ENCODE measurements around the gene CGN.
A peak's percentile ranks its signal among the peaks of the same experiment; 100 is the strongest.

The CGN gene, protein sequence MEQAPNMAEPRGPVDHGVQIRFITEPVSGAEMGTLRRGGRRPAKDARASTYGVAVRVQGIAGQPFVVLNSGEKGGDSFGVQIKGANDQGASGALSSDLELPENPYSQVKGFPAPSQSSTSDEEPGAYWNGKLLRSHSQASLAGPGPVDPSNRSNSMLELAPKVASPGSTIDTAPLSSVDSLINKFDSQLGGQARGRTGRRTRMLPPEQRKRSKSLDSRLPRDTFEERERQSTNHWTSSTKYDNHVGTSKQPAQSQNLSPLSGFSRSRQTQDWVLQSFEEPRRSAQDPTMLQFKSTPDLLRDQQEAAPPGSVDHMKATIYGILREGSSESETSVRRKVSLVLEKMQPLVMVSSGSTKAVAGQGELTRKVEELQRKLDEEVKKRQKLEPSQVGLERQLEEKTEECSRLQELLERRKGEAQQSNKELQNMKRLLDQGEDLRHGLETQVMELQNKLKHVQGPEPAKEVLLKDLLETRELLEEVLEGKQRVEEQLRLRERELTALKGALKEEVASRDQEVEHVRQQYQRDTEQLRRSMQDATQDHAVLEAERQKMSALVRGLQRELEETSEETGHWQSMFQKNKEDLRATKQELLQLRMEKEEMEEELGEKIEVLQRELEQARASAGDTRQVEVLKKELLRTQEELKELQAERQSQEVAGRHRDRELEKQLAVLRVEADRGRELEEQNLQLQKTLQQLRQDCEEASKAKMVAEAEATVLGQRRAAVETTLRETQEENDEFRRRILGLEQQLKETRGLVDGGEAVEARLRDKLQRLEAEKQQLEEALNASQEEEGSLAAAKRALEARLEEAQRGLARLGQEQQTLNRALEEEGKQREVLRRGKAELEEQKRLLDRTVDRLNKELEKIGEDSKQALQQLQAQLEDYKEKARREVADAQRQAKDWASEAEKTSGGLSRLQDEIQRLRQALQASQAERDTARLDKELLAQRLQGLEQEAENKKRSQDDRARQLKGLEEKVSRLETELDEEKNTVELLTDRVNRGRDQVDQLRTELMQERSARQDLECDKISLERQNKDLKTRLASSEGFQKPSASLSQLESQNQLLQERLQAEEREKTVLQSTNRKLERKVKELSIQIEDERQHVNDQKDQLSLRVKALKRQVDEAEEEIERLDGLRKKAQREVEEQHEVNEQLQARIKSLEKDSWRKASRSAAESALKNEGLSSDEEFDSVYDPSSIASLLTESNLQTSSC

DNA sequence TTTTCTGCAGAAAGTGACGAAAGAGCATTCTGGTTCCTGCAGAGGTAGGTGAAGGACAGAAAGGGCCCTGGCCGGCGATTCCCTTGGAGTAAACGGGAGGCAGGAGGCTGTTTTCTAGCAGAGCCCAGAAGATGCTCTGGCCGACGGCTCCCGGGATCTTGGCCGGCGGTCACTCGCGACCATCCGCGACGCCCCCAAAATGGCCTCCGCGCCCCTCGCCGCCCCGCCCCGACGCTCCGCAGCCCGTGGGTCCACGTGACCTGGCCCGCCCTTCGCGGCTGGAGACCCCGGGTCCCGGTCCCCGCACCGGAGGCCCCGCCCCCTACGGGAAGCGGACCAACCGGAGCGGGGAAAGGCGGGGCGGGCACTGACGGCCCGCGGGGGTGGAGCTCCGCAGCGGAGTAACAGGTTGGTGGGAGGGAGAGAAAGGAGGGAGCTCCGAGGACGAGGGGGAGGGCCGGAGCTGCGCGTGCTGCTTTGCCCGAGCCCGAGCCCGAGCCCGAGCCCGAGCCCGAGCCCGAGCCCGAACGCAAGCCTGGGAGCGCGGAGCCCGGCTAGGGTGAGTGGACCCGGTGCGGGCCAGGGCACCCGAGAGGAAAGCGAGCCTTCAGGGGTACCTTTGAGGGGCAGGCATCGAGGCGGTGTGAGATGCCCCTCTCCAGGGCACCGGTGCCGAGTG is at the start of gene CGN:
Gene CGN, plus strand, starts transcription at position 431 of the 679 bp plus-strand sequence. CDS start 7,133 bp downstream, outside the sequence.
- DNase-seq = peak; percentile 20

DNA sequence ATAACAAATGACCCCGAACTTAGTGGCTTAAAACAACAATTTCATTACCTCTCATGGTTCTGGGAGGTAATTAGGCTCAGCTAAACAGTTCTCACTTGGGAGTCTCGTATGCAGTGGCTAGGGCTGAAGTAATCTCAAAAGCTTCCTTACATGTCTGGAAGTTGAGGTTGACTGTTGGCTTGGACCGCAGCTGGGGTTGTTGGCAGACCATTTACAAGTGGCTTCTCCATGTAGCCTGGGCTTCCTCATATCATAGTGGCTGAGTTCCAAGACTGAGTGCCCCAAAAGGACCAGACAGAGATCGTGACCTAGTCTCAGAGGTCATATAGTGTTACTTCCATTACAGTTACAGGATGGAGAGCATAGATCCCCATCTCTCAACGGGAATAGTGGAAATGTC is 49.5 kb upstream of the CGN start:
- DNase-seq = no peak

DNA sequence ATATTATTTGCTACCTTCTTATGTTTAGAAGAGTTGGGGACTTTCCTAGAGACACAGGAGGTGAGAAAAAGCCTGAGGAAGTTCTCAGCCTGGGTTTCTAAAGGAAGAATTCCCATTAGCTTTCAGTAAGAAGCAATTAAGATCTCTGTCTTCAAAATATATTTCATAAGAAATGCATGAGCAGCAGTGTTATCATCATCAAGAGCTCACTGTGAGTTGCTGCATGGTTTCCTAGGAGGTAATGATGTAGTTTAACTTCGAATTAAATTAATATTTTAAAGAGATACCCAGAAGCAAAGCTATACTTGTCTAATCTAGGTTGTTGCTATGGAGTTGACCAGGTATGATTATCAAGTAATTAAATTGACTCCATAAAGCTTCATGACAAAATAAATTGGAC is 46.2 kb upstream of the CGN start:
- no peak for DNase-seq

DNA sequence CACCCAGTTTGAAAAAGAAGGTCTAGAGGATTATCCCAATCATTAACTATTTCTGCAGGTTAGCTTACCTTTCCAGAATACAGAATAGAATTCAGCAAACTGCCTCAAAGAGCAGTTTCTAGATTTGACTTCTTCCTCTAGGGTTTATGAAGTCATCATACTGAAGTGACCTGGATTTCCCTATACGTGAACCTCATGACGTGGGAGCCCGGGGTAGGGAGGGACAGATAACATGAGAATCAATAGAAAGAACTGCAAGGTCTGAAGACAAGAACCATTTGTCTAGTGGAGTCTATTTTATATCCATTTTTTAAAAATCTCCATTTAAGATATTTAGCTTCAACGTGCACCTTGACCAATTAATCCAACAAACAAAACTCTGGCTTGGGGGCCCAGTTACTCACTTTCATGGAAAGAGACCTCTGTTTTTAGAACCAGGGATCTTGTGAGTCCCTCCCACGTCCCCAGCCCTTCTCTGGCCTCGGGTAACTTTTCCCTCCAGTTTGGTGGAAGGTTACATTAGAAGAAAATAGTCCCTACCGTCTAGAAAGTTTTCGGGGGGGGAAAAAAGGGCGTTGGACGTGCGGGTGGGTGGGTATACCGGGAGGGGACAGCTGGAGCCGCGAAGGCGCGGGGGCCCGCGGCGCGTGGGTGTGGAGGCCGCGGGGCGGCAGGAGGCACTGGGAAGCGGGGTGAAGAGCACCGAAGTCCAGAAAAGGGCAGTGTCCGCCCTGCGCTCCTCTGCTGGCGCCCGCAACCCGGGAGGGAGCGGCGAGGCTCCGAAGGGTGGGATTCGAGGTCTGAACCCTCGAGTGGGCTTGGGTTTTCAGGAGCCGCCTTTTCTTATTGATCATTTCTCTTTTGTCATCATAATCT is 38.1 kb upstream of the CGN start:
- no peak for DNase-seq

DNA sequence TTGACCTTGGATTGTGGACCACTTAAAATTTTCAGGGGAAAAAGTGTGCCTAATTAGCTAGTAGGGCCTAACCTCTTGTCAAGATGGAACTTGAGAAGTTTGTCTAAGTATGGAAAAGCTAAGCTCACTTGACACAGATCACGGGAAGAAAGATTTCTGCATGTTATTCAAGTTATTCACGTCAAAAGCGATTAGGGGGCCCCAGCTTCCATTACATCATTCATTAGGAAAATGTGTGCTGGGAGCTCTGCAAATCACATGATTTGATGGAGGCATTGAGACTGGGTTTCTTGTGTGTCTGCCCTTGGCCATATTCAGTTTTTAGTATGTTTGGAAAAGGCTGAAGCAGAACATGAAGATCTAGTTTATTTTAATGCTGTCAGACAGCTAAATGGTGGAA is 36.4 kb upstream of the CGN start:
- no peak for DNase-seq

DNA sequence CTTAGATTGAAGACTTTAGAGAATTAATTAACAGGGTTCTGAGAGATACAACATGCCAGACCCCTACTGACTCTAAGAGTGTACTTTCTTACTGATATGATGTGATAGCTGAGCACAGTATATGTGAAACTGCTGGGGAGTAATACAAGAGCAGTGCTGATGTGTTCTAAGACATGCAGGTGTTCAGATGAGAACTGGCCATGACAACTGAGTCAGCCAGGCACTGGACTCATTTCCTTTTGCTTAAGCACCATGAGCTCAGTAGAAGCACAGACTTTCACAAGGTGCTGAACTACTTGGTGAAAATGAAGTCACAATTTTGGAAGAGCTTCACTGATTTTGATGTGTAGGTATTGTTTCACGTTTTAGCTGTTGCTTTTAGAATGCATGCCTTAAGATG is 36.0 kb upstream of the CGN start:
- no peak for DNase-seq

DNA sequence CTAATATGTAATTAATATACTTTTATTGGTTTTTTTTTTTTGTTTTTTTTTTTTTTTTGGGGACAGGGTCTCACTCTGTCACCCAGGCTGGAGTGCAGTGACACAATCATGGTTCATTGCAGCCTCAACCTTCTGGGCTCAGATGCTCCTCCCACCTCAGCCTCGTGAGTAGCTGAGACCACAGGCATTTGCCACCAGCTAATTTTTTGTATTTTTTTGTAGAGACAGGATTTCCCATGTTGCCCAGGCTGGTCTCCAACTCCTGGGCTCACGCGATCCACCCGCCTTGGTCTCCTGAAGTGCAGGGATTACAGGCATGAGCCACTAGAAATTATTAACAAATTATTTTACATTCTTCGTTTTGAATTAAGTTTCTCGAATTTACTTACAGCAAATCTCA is 35.1 kb upstream of the CGN start:
- DNase-seq = no peak

DNA sequence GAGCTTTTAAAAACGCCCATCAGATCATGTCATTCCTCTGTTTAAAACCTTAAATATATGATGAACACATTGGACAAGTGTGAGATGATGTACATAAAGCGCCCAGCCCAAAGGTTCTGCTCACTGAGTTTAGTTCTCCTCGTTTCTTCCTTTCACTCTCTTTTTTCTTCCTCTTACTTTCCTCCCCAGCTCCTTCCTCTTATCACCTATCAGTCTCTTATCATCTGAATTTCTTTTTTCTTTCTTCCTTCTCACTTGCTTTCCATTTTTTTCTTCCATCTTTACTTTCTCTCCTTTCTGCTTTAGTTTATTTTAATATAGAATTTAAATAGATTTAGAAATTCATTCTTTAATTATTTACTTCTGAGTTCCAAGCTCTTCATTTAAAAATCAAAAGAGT is 34.1 kb upstream of the CGN start:
- DNase-seq = no peak

DNA sequence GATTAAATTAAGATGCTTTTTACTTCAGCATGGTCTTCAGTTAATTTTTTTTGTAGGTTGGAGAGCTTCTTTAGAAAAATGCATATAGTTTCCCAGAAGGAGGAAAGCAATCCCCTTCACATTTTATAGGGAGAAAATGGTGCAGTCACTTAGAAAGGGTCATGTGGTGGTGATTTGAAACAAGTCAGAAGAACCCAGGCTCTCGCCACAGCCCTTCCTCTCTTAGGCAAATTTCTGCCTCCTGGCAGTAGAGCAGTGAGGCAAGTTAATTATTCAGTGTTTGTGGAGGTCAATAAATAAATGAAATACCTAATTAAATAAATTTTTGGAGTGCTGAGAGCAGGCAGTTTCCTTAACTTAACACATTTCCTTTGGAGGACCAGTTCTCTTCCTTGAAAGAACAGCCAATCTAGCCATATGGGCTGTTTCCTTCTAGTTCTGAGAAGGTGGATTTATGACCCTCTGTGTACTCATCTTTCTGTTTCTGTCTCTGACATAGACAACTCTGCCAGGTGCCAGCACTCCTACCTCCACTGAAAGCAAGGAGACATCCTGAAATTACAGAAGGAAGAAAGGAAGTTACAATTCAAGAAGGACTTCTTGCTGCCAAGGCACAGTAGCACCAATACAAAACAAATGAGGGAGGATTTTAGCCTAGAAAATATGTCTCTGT is 32.9 kb upstream of the CGN start:
- no peak for DNase-seq

DNA sequence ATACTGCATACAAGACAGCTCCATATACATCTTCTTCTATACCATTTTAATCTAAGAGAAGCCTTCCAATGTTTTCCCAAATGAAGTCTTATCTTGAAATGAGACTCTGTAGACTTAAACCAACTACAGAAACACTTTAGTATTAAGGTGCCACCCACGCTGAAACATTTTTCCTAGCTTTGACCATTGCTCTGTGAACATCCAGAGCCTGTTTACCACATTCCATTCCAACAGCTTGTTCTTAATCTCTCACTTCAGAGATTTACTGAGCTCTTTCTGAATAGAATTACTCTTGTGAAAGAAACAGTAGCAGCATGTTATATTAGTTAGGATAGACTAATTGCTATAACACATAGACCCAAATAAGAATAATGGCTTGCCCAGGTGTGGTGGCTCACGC is 32.3 kb upstream of the CGN start:
- no peak for DNase-seq

DNA sequence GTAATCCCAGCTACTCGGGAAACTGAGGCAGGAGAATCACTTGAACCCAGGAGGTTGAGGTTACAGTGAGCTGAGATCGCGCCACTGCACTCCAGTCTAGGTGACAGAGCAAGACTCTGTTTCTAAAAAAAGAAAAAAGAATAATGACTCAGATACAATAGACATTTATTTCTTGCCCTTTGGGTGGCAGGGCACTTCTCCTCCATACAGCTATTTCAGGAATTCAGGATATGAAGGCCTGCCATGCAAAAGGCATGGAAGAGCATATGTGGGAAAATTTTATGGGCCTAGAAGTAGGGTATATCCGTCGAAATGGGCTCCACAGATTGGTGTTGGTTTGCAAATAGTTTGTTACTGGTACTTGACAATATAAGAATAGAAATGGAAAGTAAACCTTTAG is 31.7 kb upstream of the CGN start:
- DNase-seq = no peak

DNA sequence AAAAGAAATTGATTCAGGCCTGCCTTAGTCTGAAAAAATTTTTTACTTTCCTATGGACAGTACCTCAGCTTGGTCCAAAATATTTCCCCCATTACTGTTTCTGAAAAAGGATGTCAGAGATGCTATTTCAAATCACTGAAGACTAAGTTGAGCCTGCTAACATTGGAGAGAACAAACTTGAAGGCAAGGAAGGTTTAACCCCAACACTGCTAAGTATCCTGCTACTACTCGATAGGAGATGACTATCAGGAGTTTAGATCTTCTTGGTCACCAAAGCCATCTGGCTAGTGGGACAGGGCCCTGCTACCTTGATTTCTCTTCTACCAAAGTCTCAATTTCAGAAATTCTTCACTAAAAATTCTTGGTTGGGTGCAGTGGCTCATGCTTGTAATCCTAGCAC is 29.2 kb upstream of the CGN start:
- no peak for DNase-seq

DNA sequence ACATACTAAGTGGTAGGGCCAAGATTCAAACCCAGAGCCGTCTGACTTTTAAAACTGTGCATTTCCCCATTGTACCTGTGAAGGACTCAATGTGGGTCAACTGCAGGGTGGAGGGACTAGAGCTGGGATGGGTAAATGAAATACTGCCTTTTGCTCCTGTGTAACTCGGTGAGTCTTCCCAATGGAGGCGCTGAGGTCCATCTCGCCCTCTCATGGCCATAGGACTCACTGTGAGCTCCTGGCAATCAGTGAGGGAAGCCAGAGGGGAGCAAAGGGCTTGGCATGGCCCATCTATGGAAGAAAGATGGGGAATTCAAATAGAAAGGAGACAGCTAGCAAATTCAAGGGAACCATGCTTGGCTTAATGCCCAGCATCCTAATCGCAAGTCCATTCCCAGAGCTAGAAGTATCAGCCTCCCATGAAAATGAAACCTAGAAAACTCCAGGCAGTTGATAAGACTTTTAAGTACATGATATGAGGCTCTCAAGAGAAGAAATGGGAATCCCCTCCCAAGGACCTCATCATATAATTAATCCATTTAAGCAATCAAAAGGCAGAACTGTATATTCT is 25.4 kb upstream of the CGN start:
- no peak for DNase-seq

DNA sequence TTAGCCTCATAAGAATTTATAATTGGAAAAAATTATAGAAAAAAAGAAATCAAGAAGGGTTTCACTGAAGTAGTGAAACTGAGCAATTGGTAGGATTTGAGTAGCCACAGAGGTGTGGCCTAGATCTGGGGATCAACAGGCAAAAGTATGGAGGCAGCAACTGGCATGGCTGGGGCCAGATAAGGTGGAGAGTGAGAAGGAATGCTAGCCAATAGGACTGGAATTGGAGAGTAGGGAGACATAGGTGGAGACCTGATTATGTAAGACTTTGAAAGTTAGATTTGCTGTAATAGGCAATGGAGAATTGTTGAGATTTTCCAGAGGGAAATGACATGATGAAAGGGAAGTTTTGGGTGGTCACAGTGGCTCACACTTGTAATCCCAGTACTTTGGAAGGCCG is 24.6 kb upstream of the CGN start:
- DNase-seq = no peak

DNA sequence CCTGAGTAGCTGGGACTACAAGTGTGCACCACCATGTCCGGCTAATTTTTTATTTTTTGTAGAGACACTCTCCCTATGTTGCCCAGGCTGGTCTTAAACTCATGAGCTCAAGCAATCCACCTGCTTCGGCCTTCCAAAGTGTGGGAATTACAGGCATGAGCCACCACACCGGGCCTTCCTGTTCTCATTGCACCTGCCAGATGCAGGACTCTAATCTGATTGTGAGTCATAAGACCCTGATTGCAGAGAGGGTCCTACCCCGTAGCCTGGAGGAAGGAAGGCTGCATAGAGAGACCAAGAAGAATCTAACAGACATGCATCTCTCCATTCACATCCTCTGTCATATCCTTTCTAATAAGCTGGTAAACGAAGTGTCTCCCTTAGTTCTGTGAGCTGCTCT is 19.5 kb upstream of the CGN start:
- no peak for DNase-seq

DNA sequence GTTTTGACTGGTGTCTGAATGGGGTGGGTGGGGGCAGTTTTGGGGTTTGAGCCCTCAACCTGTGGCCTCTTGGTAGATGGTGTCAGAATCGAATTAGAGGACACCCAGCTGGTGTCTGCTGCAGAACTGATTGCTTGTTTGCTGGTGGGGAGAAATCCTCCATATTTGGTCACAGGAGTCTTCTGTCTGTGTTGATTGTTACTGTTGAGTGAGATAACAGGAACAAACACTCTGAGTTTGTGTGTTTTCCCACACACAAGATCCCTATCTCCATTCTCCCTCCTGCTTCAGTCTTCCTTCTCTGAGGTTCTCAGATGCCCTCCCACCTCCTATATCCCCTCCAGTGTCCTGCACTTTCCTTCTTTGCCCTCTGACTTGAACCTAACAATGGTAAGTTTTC is 19.1 kb upstream of the CGN start:
- no peak for DNase-seq

DNA sequence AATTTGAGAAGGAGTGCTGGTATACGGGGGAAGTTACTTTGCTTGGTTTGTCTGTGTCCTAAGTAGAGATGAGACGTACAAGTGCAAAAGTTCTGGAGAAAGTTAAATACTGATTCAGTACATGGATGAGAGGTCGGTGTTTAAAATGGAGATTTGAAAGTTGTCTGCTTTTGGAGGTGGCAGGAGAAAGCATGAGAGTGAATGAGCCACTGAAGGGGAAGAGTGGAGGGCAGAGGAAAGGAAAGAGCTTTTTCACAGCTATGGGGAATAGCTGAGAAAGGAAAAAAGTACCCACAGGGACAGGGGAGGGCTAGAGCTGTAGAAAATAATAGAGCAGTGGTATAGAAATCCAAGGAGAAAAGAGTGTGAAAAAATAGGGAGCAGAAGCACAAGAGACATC is 18.1 kb upstream of the CGN start:
- no peak for DNase-seq

DNA sequence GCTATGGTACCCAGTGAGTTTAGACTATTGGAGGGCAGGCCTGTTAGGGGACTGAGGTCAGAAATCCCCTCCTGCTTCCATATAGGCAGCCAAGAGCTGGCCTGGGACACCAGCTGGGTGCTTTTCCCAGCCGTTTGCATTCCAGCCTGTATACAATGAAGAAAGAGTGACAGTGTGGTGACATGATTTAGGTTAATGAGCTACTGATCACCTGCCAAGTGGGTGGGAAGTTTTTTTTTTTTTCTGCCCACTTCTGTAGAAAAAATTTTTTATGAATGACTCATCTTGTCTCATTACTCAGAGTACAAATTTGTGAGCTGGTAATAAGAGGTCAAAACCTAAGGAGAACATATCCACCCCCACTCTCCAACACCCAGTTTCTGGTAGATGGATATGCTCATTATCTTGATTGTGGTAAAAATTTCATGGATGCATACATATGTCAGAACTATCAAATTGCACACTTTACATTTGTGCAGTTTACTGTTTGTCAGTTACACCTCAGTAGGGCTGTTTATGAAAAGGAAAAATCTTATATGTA is 16.4 kb upstream of the CGN start:
- DNase-seq = no peak

DNA sequence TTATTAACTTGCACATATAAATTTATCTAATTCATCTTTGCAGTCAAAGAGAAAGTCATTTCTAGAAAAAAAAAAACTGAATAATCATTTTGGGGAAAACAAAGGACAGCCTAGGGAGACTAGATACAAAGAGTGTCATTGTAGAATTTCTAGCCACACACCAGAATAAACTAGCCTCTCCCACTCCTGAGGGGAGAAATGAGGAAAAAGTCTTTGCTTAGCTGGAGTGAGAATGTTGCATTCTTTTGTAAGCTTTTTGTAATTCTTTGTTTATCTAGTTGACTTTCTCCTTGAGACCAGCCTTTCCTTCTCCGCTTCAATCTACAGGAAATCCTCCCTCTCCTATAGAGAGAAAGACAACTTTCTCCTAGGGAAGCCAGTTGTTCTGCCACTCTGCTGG is 15.9 kb upstream of the CGN start:
- no peak for DNase-seq

DNA sequence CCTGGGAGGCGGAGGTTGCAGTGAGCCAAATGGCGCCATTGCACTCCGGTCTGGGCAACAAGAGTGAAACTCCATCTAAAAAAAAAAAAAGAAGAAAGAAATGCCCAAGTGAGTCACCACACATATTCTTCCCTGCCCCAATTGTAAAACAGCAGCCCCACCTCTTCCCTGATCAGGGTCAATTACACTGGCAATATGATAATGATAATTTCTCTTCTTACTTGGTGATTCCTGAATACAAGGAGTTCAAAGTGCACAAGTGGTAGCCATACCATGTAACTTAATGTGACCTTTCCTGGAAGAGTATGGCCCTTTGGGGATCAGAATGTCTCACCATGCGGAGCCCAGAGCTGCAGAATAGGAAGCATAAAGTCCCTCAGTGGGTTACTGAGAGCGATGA is 11.8 kb upstream of the CGN start:
- no peak for DNase-seq

DNA sequence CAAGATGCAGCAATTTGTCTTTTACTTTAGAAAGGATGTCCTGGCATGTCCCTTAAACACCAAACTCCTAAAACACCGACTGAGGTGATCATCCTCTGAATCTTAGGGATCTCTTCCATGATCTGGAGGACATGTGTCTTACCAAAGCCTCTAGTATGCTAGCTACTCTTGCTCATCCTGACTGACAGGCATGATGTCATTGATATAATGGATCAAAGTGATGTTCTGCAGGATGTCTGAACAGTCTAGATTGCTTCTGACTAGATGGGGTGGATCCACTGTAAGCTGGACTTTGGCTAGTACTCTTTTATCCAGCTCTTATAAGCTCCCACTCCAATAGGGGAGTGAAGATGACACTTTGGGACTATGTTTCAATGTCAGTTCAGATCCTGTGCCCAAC is 11.3 kb upstream of the CGN start:
- DNase-seq = no peak
